BE2C (cell line): ENCODE data around the gene GIGYF1.
A peak's percentile ranks its signal among the peaks of the same experiment; 100 is the strongest.

Experiments
- DNase-seq: peaks from one replicate; pipeline ENCODE4 v3.0.0-alpha.2; 2020
- H3K27me3 ChIP-seq: fragments of 250-450 bp; sonication (Bioruptor Pico); 2 replicates; pipeline ENCODE4 v1.5.1; 2020; ENCODE audit warnings: mild to moderate bottlenecking
- H3K36me3 ChIP-seq: fragments of 250-450 bp; sonication (Bioruptor Pico); 2 replicates; pipeline ENCODE4 v1.5.1; 2020; ENCODE audit warnings: mild to moderate bottlenecking
- H3K4me1 ChIP-seq: fragments of 250-450 bp; sonication (Bioruptor Pico); 2 replicates; pipeline ENCODE4 v1.5.1; 2020
- H3K4me3 ChIP-seq: 2 replicates; pipeline ENCODE4 v1.5.1; 2011; ENCODE audit warnings: low read depth, low read length
- H3K9me3 ChIP-seq: fragments of 250-450 bp; sonication (Bioruptor Pico); 2 replicates; pipeline ENCODE4 v1.5.1; 2020
- TF ChIP-seq, protein P1 (sequence below): IDR thresholded peaks from 2 replicates; pipeline ENCODE4 v1.5.1; 2012; ENCODE audit warnings: mild to moderate bottlenecking, low read depth, low read length

The GIGYF1 gene

DNA sequence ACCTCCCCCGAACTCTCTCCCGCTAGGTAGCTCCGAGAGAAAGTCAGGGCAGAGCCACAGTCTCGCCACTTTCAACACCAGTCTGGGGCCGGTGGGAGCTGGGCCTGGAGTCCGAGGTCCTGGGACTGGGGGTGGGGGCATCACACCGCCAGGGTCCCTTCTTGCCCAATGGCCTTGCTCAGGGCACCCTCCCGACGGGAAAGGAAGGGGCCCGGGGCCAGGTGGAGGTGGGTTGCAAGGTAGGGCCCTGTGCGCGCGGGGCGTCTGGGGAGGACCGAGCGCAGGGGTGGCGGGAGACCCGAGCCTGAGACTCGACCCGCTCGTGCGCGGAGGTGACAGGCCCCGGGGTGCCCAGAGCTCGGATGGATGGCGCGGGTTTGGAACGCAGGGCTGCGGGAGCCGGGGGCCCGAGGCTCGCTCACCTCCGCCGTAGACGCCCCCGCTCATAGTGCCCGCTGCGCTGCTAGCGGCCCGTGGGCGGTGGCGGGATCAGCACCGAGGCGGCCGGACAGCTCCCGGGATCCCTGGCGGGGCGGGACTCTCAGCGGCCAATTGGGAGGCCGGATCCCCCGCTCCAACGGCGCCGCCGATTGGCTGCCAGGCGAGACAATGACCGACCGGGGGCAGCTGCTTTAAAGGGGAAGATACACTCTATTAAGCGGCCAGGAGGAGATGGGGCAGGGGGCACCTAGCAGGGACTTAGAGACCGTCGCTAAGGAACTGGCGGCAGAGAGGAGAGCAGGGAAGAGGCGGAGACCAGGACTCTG lies 38.0 kb downstream of the GIGYF1 start, which contains the start of gene ACTL6B:
TSS of gene ACTL6B (minus strand) at position 541 of the 767 bp plus-strand sequence. CDS start at position 447, 94 bp downstream.
- TF ChIP-seq, protein P1, sequence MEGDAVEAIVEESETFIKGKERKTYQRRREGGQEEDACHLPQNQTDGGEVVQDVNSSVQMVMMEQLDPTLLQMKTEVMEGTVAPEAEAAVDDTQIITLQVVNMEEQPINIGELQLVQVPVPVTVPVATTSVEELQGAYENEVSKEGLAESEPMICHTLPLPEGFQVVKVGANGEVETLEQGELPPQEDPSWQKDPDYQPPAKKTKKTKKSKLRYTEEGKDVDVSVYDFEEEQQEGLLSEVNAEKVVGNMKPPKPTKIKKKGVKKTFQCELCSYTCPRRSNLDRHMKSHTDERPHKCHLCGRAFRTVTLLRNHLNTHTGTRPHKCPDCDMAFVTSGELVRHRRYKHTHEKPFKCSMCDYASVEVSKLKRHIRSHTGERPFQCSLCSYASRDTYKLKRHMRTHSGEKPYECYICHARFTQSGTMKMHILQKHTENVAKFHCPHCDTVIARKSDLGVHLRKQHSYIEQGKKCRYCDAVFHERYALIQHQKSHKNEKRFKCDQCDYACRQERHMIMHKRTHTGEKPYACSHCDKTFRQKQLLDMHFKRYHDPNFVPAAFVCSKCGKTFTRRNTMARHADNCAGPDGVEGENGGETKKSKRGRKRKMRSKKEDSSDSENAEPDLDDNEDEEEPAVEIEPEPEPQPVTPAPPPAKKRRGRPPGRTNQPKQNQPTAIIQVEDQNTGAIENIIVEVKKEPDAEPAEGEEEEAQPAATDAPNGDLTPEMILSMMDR: no peak
- H3K4me3 ChIP-seq: peak within 1 kb of the TSS; percentile 69

DNA sequence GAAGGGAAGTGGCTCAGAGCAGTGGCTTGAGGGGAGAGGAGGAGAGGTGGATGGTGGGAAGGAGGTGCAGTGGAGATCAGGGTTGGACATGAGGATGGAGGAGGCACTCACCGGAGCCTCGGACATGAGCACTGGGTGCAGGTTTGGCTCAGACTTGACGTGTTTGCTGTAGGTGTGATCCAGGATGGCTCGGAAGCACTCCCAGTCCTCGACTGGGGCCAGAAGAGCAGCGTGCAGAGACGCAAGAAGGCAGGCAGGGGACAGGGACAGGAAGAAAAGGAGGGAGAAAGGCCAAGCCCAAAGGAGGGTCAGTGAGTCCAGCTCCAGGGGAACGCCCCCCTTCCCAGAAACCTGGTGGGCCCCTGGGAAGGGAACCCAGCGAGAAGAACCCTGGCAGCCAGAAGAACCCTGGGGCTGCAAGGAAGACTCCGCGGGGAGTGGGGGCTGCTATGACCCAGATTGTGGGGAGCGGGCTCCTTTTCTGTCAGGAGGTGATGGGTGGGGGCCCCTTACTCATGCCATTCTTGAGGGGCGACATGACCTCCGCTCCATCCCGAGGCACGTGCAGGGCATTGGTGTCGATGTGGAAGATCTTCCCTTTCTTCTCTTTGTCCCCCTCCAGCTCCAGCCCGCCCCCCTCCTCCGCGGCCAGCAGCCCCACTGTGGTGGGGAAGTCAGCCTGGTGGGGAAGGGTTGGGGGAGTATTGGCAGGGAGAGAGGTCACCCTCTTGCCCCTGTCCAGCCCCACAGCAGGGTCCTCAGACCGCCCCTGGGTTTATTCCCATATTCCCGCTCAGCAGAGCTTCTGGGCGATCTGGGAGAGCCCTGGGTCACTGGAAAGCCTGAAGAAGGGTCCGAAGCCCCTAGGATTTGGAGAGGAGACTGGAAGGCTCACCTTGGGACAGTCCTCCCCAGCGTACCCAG lies 38.9 kb downstream of the GIGYF1 start:
- Histone ChIP-seq H3K9me3 (no peaks in the 10 kb centered on the region), H3K36me3 (no peaks in the 10 kb centered on the region), H3K4me1 (no peaks in the 10 kb centered on the region), H3K4me3 (peak overlapping the region; percentile 69), H3K27me3 (no peaks in the 10 kb centered on the region)
- TF ChIP-seq, protein P1: no peak
- DNase-seq: no peak

More for the DNA sequence above, 38.0 kb downstream of the GIGYF1 start, which contains the start of gene ACTL6B:
- Histone ChIP-seq H3K9me3 (no peaks in the 10 kb centered on the region), H3K4me1 (no peaks in the 10 kb centered on the region), H3K27me3 (no peaks in the 10 kb centered on the region), H3K36me3 (no peaks in the 10 kb centered on the region)
- DNase-seq: peak; percentile 85

DNA sequence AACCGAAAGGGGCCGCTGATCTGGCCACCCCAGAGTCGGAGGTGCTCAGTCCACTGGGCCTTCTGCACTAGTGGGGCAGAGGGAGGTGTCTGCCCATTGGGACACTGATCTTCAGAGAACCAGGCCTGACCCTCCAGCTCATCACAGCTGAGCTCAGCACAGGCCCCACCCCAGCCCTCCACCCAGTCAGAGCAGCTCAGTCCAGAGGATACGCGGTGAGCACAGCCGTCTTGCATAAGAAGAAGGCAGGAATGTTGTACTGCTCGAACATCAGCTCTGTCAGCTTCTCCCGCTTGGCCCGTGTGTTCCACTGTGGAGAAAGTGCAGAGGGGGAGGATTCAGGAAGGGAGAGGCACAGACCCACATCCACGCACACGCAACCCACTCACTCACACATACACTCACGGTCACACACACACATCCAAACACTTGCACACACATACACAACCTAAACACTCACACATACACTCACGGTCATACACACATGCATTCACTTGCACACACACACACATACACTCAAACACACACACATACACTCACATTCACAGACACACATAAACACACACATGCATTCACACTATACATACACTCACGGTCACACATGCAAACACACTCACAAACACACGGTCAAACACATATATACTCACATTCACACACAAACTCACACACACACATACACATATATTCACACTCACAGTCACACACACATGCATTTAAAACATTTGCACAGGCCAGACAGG lies 44.1 kb downstream of the GIGYF1 start:
- TF ChIP-seq, protein P1: no peak
- DNase-seq: no peak
- no peaks in the 10 kb centered on the region for H3K9me3 ChIP-seq
- H3K4me3 ChIP-seq: no peak overlapping the region
- H3K27me3 ChIP-seq: no peaks in the 10 kb centered on the region
- H3K36me3 ChIP-seq: no peaks in the 10 kb centered on the region
- H3K4me1 ChIP-seq: no peaks in the 10 kb centered on the region

DNA sequence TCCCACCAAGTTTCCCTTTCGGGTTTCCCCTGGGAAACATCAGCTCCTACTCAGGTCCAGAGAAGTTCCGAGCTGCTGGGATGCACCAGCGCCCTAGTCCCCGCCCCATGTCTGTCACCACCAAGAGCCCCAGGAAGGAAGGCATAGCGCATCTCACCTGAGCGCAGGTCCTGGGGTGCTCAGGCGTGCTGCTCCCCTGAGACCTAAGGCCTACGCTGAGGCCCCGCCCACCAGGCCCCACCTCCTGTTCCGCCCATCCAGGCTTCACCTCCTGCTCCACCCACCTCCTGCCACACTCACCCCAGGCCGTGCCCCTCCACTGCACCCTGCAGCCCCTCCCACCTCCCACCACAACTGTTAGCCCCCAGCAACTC lies 51.5 kb downstream of the GIGYF1 start:
- no peaks in the 10 kb centered on the region for H3K36me3 ChIP-seq
- H3K4me3 ChIP-seq: no peak overlapping the region
- H3K27me3 ChIP-seq: no peaks in the 10 kb centered on the region
- no peaks in the 10 kb centered on the region for H3K4me1 ChIP-seq
- H3K9me3 ChIP-seq: no peaks in the 10 kb centered on the region
- TF ChIP-seq, protein P1: no peak
- DNase-seq: no peak

DNA sequence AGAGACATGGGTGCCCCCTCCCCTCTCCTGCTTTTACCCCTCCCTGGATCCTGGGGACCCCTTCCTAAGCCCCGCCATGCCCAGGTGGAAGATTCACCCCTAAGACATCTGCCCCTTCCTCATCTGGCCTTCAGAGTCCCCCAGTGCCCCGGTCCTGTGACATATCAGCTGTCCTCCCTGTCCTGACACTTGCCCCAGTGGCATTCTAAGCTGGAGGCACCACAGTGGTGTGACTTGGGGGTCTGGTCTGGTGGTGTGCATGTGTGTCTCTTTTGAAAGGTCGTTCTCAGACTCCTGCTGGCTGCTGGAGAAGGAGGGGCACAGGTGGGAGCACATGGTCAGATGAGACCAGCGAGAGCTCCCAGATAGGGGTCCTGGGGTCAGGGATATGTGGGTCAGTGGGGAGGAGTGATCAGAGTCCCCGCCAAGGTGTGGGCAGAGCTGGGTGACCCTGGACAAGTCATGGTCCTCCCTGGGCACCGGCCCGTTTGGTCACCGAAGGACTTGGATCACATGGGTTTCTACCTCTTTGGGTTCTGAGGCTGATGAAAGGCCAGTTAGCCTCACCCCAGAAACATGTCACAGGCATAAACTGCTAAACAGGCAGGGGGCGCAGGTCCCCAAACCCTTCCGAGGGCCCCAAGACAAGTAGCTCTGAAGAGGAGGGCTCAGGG lies 52.1 kb downstream of the GIGYF1 start:
- no peak for DNase-seq
- H3K27me3 ChIP-seq: no peaks in the 10 kb centered on the region
- no peak overlapping the region for H3K4me3 ChIP-seq
- TF ChIP-seq, protein P1: no peak
- no peaks in the 10 kb centered on the region for H3K9me3 ChIP-seq
- H3K4me1 ChIP-seq: no peaks in the 10 kb centered on the region
- no peaks in the 10 kb centered on the region for H3K36me3 ChIP-seq
